Gastrocnemius medialis (tissue), 4 donors: ENCODE measurements around the gene MARCHF2.

Experiments used
- POLR2A ChIP-seq, 2 donors: fragments of 450-650 bp; IDR thresholded peaks; one replicate each; pipeline ENCODE4 v1.6.1; 2017; ENCODE audit warnings: antibody characterized with exemption in 2 of 2, mild to moderate bottlenecking in 2 of 2, moderate library complexity in 2 of 2
- TF ChIP-seq, protein P1 (sequence below), 5 experiments: fragments of 450-650 bp in 3 of 5; fragments of 200-600 bp in 2 of 5; sonication (generic) in 2 of 5; IDR thresholded peaks in 4 of 5; conservative IDR thresholded peaks in 1 of 5; 1 replicate in 4 of 5; 2 replicates in 1 of 5; pipeline ENCODE4 v1.5.1; 2016 to 2019; ENCODE audit warnings: antibody characterized with exemption in 5 of 5, mild to moderate bottlenecking in 3 of 5, moderate library complexity in 3 of 5

DNA sequence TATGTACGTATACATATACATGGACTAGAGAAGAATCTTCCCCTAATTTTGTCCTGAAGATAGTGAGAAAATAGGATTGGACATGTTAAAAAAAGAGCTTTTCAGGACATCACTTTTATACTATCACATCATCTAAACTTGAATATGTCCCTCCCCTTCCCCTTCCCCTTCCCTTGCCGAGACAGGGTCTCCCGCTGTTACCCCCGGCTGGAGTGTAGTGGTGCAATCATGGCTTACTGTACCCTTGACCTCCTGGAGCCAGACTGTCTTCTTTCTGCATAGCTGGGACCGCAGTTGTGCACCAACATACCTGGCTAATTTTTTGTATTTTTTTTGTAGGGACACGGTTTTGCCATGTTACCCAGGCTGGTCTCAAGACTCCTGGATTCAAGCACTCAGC lies 38.3 kb downstream of the MARCHF2 start:
- TF ChIP-seq, protein P1, sequence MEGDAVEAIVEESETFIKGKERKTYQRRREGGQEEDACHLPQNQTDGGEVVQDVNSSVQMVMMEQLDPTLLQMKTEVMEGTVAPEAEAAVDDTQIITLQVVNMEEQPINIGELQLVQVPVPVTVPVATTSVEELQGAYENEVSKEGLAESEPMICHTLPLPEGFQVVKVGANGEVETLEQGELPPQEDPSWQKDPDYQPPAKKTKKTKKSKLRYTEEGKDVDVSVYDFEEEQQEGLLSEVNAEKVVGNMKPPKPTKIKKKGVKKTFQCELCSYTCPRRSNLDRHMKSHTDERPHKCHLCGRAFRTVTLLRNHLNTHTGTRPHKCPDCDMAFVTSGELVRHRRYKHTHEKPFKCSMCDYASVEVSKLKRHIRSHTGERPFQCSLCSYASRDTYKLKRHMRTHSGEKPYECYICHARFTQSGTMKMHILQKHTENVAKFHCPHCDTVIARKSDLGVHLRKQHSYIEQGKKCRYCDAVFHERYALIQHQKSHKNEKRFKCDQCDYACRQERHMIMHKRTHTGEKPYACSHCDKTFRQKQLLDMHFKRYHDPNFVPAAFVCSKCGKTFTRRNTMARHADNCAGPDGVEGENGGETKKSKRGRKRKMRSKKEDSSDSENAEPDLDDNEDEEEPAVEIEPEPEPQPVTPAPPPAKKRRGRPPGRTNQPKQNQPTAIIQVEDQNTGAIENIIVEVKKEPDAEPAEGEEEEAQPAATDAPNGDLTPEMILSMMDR (IDR thresholded peaks at IDR 0.05 in 4 of 5, conservative IDR thresholded peaks at IDR 0.05 in 1 of 5) = no peak
- TF ChIP-seq POLR2A (IDR thresholded peaks at IDR 0.05) = no peak
